Lower leg skin (tissue), 4 donors: ENCODE measurements around the gene RSAD2. TPM values are rescaled to one million over a fixed set of nuclear protein-coding genes. Genes with fewer than 3 reads are reported as not detected.

Experiments
- DNase-seq, 2 donors: peaks; one replicate each; pipeline ENCODE4 v3.0.0-alpha.2; 2019; ENCODE audit warnings: low spot score in 2 of 2
- H3K4me3 ChIP-seq: fragments of 200-600 bp; sonication (generic); 2 replicates; pipeline ENCODE4 v1.5.1; 2017; ENCODE audit warnings: mild to moderate bottlenecking, low read depth; ENCODE audit not compliant: poor library complexity, severe bottlenecking
- POLR2A ChIP-seq, 2 donors: fragments of 450-650 bp; IDR thresholded peaks; one replicate each; pipeline ENCODE4 v1.6.1; 2016 to 2017; ENCODE audit warnings: antibody characterized with exemption in 2 of 2, mild to moderate bottlenecking in 1 of 2, moderate library complexity in 1 of 2
- WGBS, 2 donors: methylation state at CpG; one replicate each; pipeline ENCODE4 v1.1.5; 2018; 5-methylcytosine and 5-hydroxymethylcytosine counted together
- intact Hi-C: fragments of 100-400 bp; cut with DNase I; formaldehyde crosslinking; loops from one replicate; pipeline ENCODE4 v1.15.0; 2023; ENCODE audit warnings: low total_unique reads
- total RNA-seq, 4 donors: library from RNA; depleted of rRNA; stranded (reverse); fragments of >200 nt; gene quantifications; one replicate each; pipeline ENCODE4 v1.1.0, GENCODE V29; 2016
- TF ChIP-seq, protein P1 (sequence below), 3 donors: fragments of 450-650 bp; IDR thresholded peaks; one replicate each; pipeline ENCODE4 v1.5.1; 2016; ENCODE audit warnings: antibody characterized with exemption in 3 of 3, mild to moderate bottlenecking in 3 of 3, moderate library complexity in 2 of 3

Gene RSAD2
- total RNA-seq, 4 donors from 2014 or later = 0.08 to 1.5 (median 0.45) TPM; not detected in 1

DNA sequence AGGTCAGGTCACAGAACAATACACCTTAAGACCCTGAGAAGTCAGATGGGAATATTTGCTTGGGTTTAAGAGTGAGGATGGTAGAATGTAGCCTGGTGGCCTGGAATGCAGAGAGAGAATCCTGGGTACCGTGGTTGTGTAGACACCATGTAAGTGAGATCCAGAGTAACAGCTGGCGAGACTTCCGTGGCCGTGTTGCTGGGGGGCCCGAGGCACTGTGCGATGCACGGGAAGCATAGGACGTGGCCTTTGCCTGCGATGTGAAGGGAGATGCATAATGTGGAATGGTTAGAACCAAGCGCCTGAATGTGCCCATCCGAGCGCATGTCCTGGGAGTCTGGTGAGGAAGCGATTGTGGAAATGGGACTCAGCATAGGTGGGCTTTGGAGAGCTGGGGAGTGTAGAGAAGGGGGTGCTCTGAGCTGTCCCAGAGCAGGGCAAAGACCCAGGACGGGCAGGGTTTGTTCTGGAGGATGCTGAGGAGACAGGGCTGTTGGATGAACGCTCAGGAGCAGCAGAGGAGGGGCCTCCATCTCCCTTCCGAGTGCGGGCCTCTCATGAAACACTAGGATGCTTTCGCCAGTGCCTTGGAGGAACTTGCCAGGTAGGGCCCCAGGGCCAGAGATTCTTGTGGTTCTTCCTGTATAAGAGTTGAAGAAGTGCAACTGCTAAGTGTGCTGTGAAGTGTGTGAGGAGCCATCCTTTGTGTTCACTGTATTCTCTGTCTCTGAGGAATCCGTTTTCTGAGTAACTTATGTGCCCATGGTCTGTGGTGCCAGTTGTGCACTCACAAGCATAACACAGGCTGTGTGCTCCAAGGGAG, 46.7 kb downstream of the RSAD2 start:
- intact Hi-C loops = no loop called here
- DNase-seq = no peak
- TF ChIP-seq, protein P1, sequence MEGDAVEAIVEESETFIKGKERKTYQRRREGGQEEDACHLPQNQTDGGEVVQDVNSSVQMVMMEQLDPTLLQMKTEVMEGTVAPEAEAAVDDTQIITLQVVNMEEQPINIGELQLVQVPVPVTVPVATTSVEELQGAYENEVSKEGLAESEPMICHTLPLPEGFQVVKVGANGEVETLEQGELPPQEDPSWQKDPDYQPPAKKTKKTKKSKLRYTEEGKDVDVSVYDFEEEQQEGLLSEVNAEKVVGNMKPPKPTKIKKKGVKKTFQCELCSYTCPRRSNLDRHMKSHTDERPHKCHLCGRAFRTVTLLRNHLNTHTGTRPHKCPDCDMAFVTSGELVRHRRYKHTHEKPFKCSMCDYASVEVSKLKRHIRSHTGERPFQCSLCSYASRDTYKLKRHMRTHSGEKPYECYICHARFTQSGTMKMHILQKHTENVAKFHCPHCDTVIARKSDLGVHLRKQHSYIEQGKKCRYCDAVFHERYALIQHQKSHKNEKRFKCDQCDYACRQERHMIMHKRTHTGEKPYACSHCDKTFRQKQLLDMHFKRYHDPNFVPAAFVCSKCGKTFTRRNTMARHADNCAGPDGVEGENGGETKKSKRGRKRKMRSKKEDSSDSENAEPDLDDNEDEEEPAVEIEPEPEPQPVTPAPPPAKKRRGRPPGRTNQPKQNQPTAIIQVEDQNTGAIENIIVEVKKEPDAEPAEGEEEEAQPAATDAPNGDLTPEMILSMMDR (IDR thresholded peaks at IDR 0.05) = no peak
- TF ChIP-seq POLR2A (IDR thresholded peaks at IDR 0.05) = no peak
- WGBS, 2 donors = 92 to 93% methylated on average over 19 of the region's 19 CpGs
- no peak overlapping the region for H3K4me3 ChIP-seq

GRCh38 chr2:6924924-6925409, 47.4 kb downstream of the RSAD2 start:
- intact Hi-C loops = no loop called here
- 60 to 72% methylated on average over 7 of the region's 7 CpGs for WGBS, 2 donors
- DNase-seq = no peak
- H3K4me3 ChIP-seq = no peak overlapping the region
- TF ChIP-seq, protein P1 (IDR thresholded peaks at IDR 0.05) = no peak
- TF ChIP-seq POLR2A (IDR thresholded peaks at IDR 0.05) = no peak

- intact Hi-C loops = no loop called here
- 85 to 87% methylated on average over 14 of the region's 14 CpGs for WGBS, 2 donors
- H3K4me3 ChIP-seq = no peak overlapping the region
- TF ChIP-seq, protein P1 (IDR thresholded peaks at IDR 0.05) = no peak
- no peak for DNase-seq
Measured at GRCh38 chr2:6926071-6926732, 48.6 kb downstream of the RSAD2 start.

DNA sequence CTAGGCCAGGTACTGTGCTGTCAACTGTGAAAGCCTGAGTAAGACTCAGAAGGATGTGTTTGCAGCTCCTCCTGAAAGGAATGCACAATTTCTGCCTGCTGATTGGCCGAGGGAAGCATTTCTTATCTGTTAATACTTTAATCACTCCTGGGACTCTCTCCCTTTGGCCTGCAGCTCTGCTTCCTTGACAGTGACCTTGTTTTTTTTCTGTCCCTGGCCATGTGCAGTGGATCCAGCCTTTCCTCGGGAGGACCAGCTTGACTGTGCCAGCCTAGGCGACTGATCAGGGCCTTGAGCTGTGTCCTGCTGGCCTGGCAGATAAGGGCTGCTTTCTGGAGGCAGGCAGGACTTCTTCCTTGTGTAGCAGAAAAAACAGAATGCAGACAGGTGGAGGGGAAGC, 49.6 kb downstream of the RSAD2 start:
- H3K4me3 ChIP-seq = no peak overlapping the region
- DNase-seq = no peak
- no peak for TF ChIP-seq POLR2A (IDR thresholded peaks at IDR 0.05)
- TF ChIP-seq, protein P1 (IDR thresholded peaks at IDR 0.05) = no peak
- intact Hi-C loops = no loop called here
- 46 to 67% methylated on average over 3 of the region's 3 CpGs for WGBS, 2 donors

DNA sequence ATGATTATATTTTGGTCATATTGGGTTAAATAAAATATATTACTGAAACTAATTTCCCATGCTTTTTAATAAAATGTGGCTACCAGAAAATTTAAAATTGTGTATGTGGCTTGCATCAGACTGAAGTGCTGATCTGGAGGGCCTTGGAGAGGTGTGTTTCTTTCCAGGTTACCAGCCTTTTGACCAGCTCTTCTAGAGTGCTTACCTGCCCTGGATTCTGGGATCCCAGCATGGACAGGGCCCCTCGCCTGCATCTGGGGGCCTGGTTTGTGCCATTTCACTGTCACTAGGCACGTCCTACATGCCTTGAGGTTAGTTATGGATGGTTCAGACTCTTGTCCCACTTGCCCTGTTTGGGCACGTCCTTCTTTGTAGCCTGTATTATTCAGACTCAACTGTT, 50.2 kb downstream of the RSAD2 start:
- H3K4me3 ChIP-seq = no peak overlapping the region
- DNase-seq = no peak
- no peak for TF ChIP-seq POLR2A (IDR thresholded peaks at IDR 0.05)
- TF ChIP-seq, protein P1 (IDR thresholded peaks at IDR 0.05) = no peak
- WGBS, 2 donors = 92 to 96% methylated on average over 3 of the region's 3 CpGs
- intact Hi-C loops = no loop called here
